HEK293 (cell line): ENCODE measurements around the gene PTPRG.

ENCODE experiments used
- CTCF ChIA-PET: fragments of 350-600 bp; formaldehyde crosslinking; extraction: SDS; loops from one replicate; lab custom pipeline; 2021; ENCODE audit warnings: antibody characterized with exemption; lab: Yijun Ruan, JAX
- POLR2A ChIA-PET: fragments of 300-600 bp; formaldehyde crosslinking; extraction: SDS; loops from one replicate; lab custom pipeline; 2020; ENCODE audit warnings: antibody characterized with exemption, inconsistent platforms; lab: Yijun Ruan, JAX
- H3K27ac ChIP-seq: fragments of 200-500 bp; sonication (Bioruptor generic); 2 replicates; pipeline ENCODE4 v1.5.1; 2014; ENCODE audit warnings: low read depth, low read length, control low read depth, inconsistent platforms; ENCODE audit errors: extremely low read depth
- H3K36me3 ChIP-seq, 2 experiments: fragments of 200-500 bp in 1 of 2; sonication (Bioruptor generic) in 1 of 2; 1 replicate in 1 of 2; 2 replicates in 1 of 2; pipeline ENCODE4 v1.5.1; 2014 to 2017; ENCODE audit warnings: inconsistent platforms in 2 of 2, low read length in 2 of 2; ENCODE audit not compliant: control insufficient read depth in 2 of 2, insufficient read depth in 1 of 2
- H3K4me1 ChIP-seq: fragments of 200-500 bp; sonication (Bioruptor generic); 2 replicates; pipeline ENCODE4 v1.5.1; 2014; ENCODE audit warnings: mild to moderate bottlenecking, low read length, inconsistent platforms; ENCODE audit not compliant: control insufficient read depth, insufficient read depth
- H3K4me3 ChIP-seq: 2 replicates; pipeline ENCODE4 v1.5.1; 2011; ENCODE audit warnings: low read depth, mild to moderate bottlenecking, control low read depth, low read length, moderate library complexity
- H3K9me3 ChIP-seq: fragments of 200-500 bp; sonication (Bioruptor generic); 2 replicates; pipeline ENCODE4 v1.5.1; 2014; ENCODE audit warnings: low read depth, low read length, inconsistent platforms; ENCODE audit not compliant: control insufficient read depth, insufficient read depth
- KLF7 ChIP-seq: fragments of 450-650 bp; formaldehyde crosslinking; IDR thresholded peaks from 2 replicates; pipeline ENCODE4 v1.5.1; 2016; ENCODE audit warnings: missing biosample characterization, missing genetic modification characterization, borderline replicate concordance
- MEIS1 ChIP-seq: sonication (generic); formaldehyde crosslinking; IDR thresholded peaks from 2 replicates; pipeline ENCODE4 v1.8.1; 2022; ENCODE audit warnings: missing genetic modification reagents, mild to moderate bottlenecking, borderline replicate concordance
- YY1 ChIP-seq: fragments of 450-650 bp; formaldehyde crosslinking; IDR thresholded peaks from 2 replicates; pipeline ENCODE4 v1.5.1; 2018; ENCODE audit warnings: missing biosample characterization, missing genetic modification characterization
- ZEB2 ChIP-seq: fragments of 450-650 bp; formaldehyde crosslinking; IDR thresholded peaks from 2 replicates; pipeline ENCODE4 v1.5.1; 2016; ENCODE audit warnings: missing biosample characterization, missing genetic modification characterization
- ZFP3 ChIP-seq: fragments of 450-650 bp; formaldehyde crosslinking; IDR thresholded peaks from 2 replicates; pipeline ENCODE4 v1.5.1; 2016; ENCODE audit warnings: low read depth, missing biosample characterization, missing genetic modification characterization
- ZNF157 ChIP-seq: fragments of 450-650 bp; formaldehyde crosslinking; IDR thresholded peaks from 2 replicates; pipeline ENCODE4 v1.5.1; 2016; ENCODE audit warnings: missing biosample characterization, missing genetic modification characterization
- ZNF2 ChIP-seq: fragments of 450-650 bp; formaldehyde crosslinking; IDR thresholded peaks from 2 replicates; pipeline ENCODE4 v1.5.1; 2016; ENCODE audit warnings: missing biosample characterization, missing genetic modification characterization
- ZNF223 ChIP-seq: fragments of 450-650 bp; formaldehyde crosslinking; IDR thresholded peaks from 2 replicates; pipeline ENCODE4 v1.5.1; 2016; ENCODE audit warnings: missing biosample characterization, missing genetic modification characterization
- ZNF239 ChIP-seq: fragments of 450-650 bp; formaldehyde crosslinking; IDR thresholded peaks from 2 replicates; pipeline ENCODE4 v1.5.1; 2016; ENCODE audit warnings: missing biosample characterization, missing genetic modification characterization
- ZNF248 ChIP-seq: fragments of 450-650 bp; formaldehyde crosslinking; IDR thresholded peaks from 2 replicates; pipeline ENCODE4 v1.5.1; 2017; ENCODE audit warnings: missing biosample characterization, missing genetic modification characterization
- ZNF350 ChIP-seq: fragments of 450-650 bp; formaldehyde crosslinking; IDR thresholded peaks from 2 replicates; pipeline ENCODE4 v1.5.0; 2017; ENCODE audit warnings: missing biosample characterization, mild to moderate bottlenecking, missing genetic modification characterization
- ZNF366 ChIP-seq: fragments of 450-650 bp; formaldehyde crosslinking; conservative IDR thresholded peaks from 2 replicates; pipeline ENCODE4 v1.5.1; 2016; ENCODE audit warnings: missing biosample characterization, missing genetic modification characterization
- ZNF37A ChIP-seq: fragments of 450-650 bp; IDR thresholded peaks from 2 replicates; pipeline ENCODE4 v1.5.1; 2018; ENCODE audit warnings: missing biosample characterization, missing genetic modification characterization
- ZNF426 ChIP-seq: fragments of 450-650 bp; formaldehyde crosslinking; IDR thresholded peaks from 2 replicates; pipeline ENCODE4 v1.5.1; 2017; ENCODE audit warnings: missing biosample characterization, missing genetic modification characterization, mild to moderate bottlenecking, inconsistent platforms, moderate library complexity
- ZNF433 ChIP-seq: fragments of 450-650 bp; formaldehyde crosslinking; IDR thresholded peaks from 2 replicates; pipeline ENCODE4 v1.5.1; 2016; ENCODE audit warnings: missing biosample characterization, missing genetic modification characterization, low read depth
- ZNF610 ChIP-seq: fragments of 450-650 bp; formaldehyde crosslinking; IDR thresholded peaks from 2 replicates; pipeline ENCODE4 v1.5.1; 2016; ENCODE audit warnings: missing biosample characterization, missing genetic modification characterization, borderline replicate concordance
- ZSCAN30 ChIP-seq: fragments of 450-650 bp; IDR thresholded peaks from 2 replicates; pipeline ENCODE4 v1.5.1; 2018; ENCODE audit warnings: missing biosample characterization, mild to moderate bottlenecking, missing genetic modification characterization, moderate library complexity
- TF ChIP-seq, protein P1 (sequence below): fragments of 450-650 bp; formaldehyde crosslinking; IDR thresholded peaks from 2 replicates; pipeline ENCODE4 v1.5.1; 2016; ENCODE audit warnings: missing biosample characterization, missing genetic modification characterization
- TF ChIP-seq, protein P2 (sequence below): fragments of 450-650 bp; formaldehyde crosslinking; IDR thresholded peaks from 2 replicates; pipeline ENCODE4 v1.5.1; 2016; ENCODE audit warnings: missing biosample characterization, missing genetic modification characterization, borderline replicate concordance

The PTPRG gene

DNA sequence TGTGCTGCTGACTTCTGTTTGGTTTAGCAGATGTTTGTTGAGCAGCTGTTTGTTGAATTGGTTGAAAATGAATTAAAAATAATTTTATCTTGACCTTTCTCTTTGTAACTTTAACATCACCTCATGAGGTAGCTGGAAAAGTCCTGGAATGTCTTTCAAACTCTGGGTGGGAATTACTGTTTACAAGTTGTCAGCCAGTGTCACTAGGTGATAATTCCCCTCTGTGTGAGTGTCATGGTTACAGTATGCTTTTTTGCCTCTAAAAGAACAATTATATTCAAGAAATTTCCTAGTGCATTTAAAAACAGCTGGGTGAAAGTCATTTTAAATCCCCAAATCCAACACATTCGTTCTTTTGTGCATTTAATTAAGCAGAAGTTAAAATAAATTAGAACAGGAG, 113.2 kb downstream of the PTPRG start:
- ChIA-PET CTCF (interaction anchor here (0.7 kb wide), 1 partner anchor 11 kb away, joined by 3 read pairs; no protein-coding TSS in a partner anchor), POLR2A (no interaction called here)
- no peak for TF ChIP-seq ZEB2 (tag by site-specific recombination)
- no peak for TF ChIP-seq KLF7 (tag by site-specific recombination)
- TF ChIP-seq ZNF350 = no peak
- TF ChIP-seq ZSCAN30 (tag by site-specific recombination) = no peak
- no peak for TF ChIP-seq ZNF37A (tag by site-specific recombination)
- no peak for TF ChIP-seq MEIS1
- TF ChIP-seq ZNF366 (tag by site-specific recombination) = no peak
- no peak for TF ChIP-seq ZNF239 (tag by site-specific recombination)
- TF ChIP-seq ZNF610 (tag by site-specific recombination) = no peak
- TF ChIP-seq ZNF426 (tag by site-specific recombination) = no peak
- no peak for TF ChIP-seq ZNF248 (tag by site-specific recombination)
- Histone ChIP-seq H3K27ac (no peak overlapping the region), H3K9me3 (no peaks in the 10 kb centered on the region), H3K4me3 (no peak overlapping the region), H3K36me3 (no peaks in the 10 kb centered on the region), H3K4me1 (no peaks in the 10 kb centered on the region)

DNA sequence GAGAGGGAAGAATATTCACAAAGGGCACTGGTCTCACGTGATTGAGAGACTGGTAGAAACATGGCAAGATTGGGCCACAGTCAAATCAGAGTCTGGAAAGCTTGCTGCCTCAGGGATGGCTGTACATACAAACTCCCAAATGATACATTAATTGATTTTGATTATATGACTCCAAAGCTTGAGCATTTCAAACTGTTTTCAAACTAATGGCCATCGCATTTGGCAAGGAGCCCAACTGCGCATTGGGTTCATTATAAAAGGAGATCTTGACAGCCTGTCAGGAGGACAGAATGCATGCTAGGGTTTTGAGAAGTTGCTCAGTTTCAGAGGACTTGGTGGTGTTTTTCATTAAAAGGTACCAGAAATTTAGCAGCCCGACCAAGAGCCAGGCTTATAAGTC, 117.7 kb downstream of the PTPRG start:
- TF ChIP-seq ZNF433 (tag by site-specific recombination) = no peak
- no peak for TF ChIP-seq YY1 (tag by site-specific recombination)
- no peak for TF ChIP-seq ZNF223 (tag by site-specific recombination)
- no peak for TF ChIP-seq ZNF426 (tag by site-specific recombination)
- TF ChIP-seq, protein P1, sequence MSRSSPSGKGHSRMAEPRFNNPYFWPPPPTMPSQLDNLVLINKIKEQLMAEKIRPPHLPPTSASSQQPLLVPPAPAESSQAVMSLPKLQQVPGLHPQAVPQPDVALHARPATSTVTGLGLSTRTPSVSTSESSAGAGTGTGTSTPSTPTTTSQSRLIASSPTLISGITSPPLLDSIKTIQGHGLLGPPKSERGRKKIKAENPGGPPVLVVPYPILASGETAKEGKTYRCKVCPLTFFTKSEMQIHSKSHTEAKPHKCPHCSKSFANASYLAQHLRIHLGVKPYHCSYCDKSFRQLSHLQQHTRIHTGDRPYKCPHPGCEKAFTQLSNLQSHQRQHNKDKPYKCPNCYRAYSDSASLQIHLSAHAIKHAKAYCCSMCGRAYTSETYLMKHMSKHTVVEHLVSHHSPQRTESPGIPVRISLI = no peak
- TF ChIP-seq ZNF157 (tag by site-specific recombination) = no peak
- TF ChIP-seq ZNF2 = no peak
- TF ChIP-seq, protein P2, sequence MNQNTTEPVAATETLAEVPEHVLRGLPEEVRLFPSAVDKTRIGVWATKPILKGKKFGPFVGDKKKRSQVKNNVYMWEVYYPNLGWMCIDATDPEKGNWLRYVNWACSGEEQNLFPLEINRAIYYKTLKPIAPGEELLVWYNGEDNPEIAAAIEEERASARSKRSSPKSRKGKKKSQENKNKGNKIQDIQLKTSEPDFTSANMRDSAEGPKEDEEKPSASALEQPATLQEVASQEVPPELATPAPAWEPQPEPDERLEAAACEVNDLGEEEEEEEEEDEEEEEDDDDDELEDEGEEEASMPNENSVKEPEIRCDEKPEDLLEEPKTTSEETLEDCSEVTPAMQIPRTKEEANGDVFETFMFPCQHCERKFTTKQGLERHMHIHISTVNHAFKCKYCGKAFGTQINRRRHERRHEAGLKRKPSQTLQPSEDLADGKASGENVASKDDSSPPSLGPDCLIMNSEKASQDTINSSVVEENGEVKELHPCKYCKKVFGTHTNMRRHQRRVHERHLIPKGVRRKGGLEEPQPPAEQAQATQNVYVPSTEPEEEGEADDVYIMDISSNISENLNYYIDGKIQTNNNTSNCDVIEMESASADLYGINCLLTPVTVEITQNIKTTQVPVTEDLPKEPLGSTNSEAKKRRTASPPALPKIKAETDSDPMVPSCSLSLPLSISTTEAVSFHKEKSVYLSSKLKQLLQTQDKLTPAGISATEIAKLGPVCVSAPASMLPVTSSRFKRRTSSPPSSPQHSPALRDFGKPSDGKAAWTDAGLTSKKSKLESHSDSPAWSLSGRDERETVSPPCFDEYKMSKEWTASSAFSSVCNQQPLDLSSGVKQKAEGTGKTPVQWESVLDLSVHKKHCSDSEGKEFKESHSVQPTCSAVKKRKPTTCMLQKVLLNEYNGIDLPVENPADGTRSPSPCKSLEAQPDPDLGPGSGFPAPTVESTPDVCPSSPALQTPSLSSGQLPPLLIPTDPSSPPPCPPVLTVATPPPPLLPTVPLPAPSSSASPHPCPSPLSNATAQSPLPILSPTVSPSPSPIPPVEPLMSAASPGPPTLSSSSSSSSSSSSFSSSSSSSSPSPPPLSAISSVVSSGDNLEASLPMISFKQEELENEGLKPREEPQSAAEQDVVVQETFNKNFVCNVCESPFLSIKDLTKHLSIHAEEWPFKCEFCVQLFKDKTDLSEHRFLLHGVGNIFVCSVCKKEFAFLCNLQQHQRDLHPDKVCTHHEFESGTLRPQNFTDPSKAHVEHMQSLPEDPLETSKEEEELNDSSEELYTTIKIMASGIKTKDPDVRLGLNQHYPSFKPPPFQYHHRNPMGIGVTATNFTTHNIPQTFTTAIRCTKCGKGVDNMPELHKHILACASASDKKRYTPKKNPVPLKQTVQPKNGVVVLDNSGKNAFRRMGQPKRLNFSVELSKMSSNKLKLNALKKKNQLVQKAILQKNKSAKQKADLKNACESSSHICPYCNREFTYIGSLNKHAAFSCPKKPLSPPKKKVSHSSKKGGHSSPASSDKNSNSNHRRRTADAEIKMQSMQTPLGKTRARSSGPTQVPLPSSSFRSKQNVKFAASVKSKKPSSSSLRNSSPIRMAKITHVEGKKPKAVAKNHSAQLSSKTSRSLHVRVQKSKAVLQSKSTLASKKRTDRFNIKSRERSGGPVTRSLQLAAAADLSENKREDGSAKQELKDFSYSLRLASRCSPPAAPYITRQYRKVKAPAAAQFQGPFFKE (tag by site-specific recombination) = no peak
- TF ChIP-seq ZFP3 = no peak
- Histone ChIP-seq H3K27ac (no peak overlapping the region), H3K4me1 (peaks cover 5% of the 10 kb centered on the region; the same call in 1 of the 2 replicates), H3K36me3 (no peaks in the 10 kb centered on the region), H3K4me3 (no peak overlapping the region), H3K9me3 (no peaks in the 10 kb centered on the region)
- ChIA-PET CTCF (no interaction called here), POLR2A (no interaction called here)
